Neural crest cell (in vitro differentiated cells): ENCODE measurements around the gene SWAP70. TPM values are rescaled to one million over a fixed set of nuclear protein-coding genes. Genes with fewer than 3 reads are reported as not detected.
"Not testable (repeated sequence)": the region's sequence is repeated elsewhere in the genome, so short reads cannot be mapped to it uniquely, and the experiment has no call there.

ENCODE experiments used
- DNase-seq: peaks from one replicate; pipeline ENCODE4 v3.0.0; 2021; ENCODE audit warnings: low read depth, mixed read lengths, low spot score
- H3K27ac Mint-ChIP-seq: one replicate; pipeline ENCODE4 v1.8.0; 2021; ENCODE audit warnings: mild to moderate bottlenecking, mixed read lengths; ENCODE audit not compliant: unreplicated experiment
- H3K27me3 Mint-ChIP-seq: 2 replicates; pipeline ENCODE4 v1.8.0; 2021; ENCODE audit warnings: low read depth, mild to moderate bottlenecking, mixed read lengths
- H3K36me3 Mint-ChIP-seq: 2 replicates; pipeline ENCODE4 v1.8.0; 2021; ENCODE audit warnings: low read depth, mild to moderate bottlenecking, mixed read lengths
- H3K4me1 Mint-ChIP-seq: 2 replicates; pipeline ENCODE4 v1.8.0; 2021; ENCODE audit warnings: mixed read lengths
- H3K4me3 Mint-ChIP-seq: one replicate; pipeline ENCODE4 v1.8.0; 2021; ENCODE audit warnings: mild to moderate bottlenecking, mixed read lengths
- H3K9me3 Mint-ChIP-seq: 2 replicates; pipeline ENCODE4 v1.8.0; 2021; ENCODE audit warnings: mixed read lengths
- total RNA-seq: library from RNA; stranded (reverse); gene quantifications from 2 replicates; pipeline ENCODE4 v1.2.1, GENCODE V29; 2021
- TF ChIP-seq, protein P1 (sequence below): fragments of 200-600 bp; sonication (generic); conservative IDR thresholded peaks from 2 replicates; pipeline ENCODE4 v1.5.0; 2021; ENCODE audit warnings: antibody characterized with exemption, mild to moderate bottlenecking

SWAP70 gene
- total RNA-seq, 1 donor from 2014 or later: 18.1 TPM

DNA sequence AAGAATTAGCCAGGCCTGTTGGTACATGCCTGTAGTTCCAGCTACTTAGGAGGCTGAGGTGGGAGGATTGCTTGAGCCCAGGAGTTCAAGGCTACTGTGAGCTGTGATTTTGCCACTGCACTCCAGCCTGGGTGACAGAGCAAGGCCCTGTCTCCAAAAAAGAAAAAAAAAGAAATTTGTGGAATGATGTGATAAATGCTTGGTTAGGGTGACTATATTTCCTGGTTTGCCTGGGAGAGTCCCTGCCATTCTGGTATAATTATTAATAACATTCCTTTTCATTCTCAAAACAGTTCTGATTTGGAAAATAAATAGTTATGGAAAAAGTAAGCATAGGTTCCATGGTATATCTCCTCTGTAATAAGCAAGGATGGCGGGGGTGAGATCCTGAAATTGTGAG lies 74.8 kb downstream of the SWAP70 start:
- H3K27ac Mint-ChIP-seq: no peak overlapping the region
- peaks cover 48% of the 10 kb centered on the region for H3K36me3 Mint-ChIP-seq
- TF ChIP-seq, protein P1, sequence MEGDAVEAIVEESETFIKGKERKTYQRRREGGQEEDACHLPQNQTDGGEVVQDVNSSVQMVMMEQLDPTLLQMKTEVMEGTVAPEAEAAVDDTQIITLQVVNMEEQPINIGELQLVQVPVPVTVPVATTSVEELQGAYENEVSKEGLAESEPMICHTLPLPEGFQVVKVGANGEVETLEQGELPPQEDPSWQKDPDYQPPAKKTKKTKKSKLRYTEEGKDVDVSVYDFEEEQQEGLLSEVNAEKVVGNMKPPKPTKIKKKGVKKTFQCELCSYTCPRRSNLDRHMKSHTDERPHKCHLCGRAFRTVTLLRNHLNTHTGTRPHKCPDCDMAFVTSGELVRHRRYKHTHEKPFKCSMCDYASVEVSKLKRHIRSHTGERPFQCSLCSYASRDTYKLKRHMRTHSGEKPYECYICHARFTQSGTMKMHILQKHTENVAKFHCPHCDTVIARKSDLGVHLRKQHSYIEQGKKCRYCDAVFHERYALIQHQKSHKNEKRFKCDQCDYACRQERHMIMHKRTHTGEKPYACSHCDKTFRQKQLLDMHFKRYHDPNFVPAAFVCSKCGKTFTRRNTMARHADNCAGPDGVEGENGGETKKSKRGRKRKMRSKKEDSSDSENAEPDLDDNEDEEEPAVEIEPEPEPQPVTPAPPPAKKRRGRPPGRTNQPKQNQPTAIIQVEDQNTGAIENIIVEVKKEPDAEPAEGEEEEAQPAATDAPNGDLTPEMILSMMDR: no peak
- H3K4me3 Mint-ChIP-seq: no peak overlapping the region
- H3K4me1 Mint-ChIP-seq: no peaks in the 10 kb centered on the region
- no peaks in the 10 kb centered on the region for H3K27me3 Mint-ChIP-seq
- no peak for DNase-seq
- peaks cover 10% of the 10 kb centered on the region for H3K9me3 Mint-ChIP-seq

- Mint-ChIP-seq H3K4me3 (no peak overlapping the region), H3K4me1 (no peaks in the 10 kb centered on the region), H3K9me3 (peaks cover 10% of the 10 kb centered on the region), H3K27ac (no peak overlapping the region), H3K27me3 (no peaks in the 10 kb centered on the region), H3K36me3 (peaks cover 45% of the 10 kb centered on the region)
- TF ChIP-seq, protein P1: no peak
- DNase-seq: no peak
Measured at GRCh38 chr11:9739123-9739900, 75.4 kb downstream of the SWAP70 start.

DNA sequence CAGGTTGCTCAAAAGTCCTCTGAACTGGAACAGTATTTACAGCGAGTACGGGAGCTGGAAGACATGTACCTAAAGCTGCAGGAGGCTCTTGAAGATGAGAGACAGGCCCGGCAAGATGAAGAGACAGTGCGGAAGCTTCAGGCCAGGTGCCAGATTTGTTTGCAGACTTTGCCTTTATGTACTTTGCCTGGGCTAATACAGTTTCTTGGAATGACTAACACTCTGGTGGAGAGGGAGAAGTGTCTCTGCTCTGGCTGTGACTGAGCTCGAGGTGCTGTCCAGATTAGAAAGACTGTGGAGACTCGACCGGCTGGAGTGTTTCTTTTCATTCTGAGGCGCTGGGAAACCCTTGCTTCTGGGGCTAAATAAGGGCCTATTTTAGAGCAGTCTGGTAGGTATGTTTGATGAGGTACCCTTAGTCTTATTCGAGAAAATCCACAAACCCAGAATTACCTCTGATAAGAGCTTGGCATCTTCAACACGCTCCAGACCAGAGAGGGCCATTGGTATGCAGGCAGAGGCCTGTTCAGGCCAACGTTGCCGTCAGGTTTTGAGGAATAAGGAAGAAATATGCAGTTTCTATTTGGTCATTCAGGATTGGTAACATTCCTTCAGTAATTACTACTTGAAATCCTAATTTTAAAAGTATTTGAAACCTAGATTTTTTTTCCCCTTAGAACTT lies 76.5 kb downstream of the SWAP70 start:
- TF ChIP-seq, protein P1: no peak
- Mint-ChIP-seq H3K4me3 (no peak overlapping the region), H3K27ac (no peak overlapping the region), H3K4me1 (no peaks in the 10 kb centered on the region), H3K36me3 (peaks cover 43% of the 10 kb centered on the region), H3K9me3 (peaks cover 7% of the 10 kb centered on the region), H3K27me3 (no peaks in the 10 kb centered on the region)
- DNase-seq: no peak

- DNase-seq: no peak
- no peaks in the 10 kb centered on the region for H3K4me1 Mint-ChIP-seq
- TF ChIP-seq, protein P1: no peak
- H3K36me3 Mint-ChIP-seq: peaks cover 34% of the 10 kb centered on the region
- no peaks in the 10 kb centered on the region for H3K27me3 Mint-ChIP-seq
- peaks cover 4% of the 10 kb centered on the region for H3K9me3 Mint-ChIP-seq
- H3K27ac Mint-ChIP-seq: no peak overlapping the region
- H3K4me3 Mint-ChIP-seq: no peak overlapping the region
Measured at GRCh38 chr11:9741260-9741659, 77.4 kb downstream of the SWAP70 start.

- not testable (repeated sequence) for DNase-seq, H3K4me3 Mint-ChIP-seq, H3K9me3 Mint-ChIP-seq, H3K27ac Mint-ChIP-seq, H3K4me1 Mint-ChIP-seq, H3K27me3 Mint-ChIP-seq
- H3K36me3 Mint-ChIP-seq: peaks cover 24% of the 10 kb centered on the region
Measured at GRCh38 chr11:9743512-9743911, 79.6 kb downstream of the SWAP70 start.
